GM23248 (cell line): Measurements from ENCODE around the gene CADM1. TPM values are rescaled to one million over a fixed set of nuclear protein-coding genes. Genes with fewer than 3 reads are reported as not detected.

Source experiments
- DNase-seq: peaks from one replicate; pipeline ENCODE4 v3.0.0-alpha.2; 2015
- H2AFZ ChIP-seq: fragments of 200-600 bp; sonication (generic); 2 replicates; pipeline ENCODE4 v1.6.1; 2016; ENCODE audit warnings: antibody characterized with exemption
- H3F3A ChIP-seq: fragments of 200-600 bp; sonication (generic); 2 replicates; pipeline ENCODE4 v1.6.1; 2016; ENCODE audit warnings: mild to moderate bottlenecking, antibody characterized with exemption, mixed run types; ENCODE audit not compliant: insufficient read depth
- H3K27ac ChIP-seq: fragments of 200-600 bp; sonication (generic); 2 replicates; pipeline ENCODE4 v1.5.1; 2016; ENCODE audit warnings: mild to moderate bottlenecking
- H3K27me3 ChIP-seq: fragments of 200-600 bp; sonication (generic); replicated peaks from 2 replicates; pipeline ENCODE4 v1.6.1; 2016; ENCODE audit warnings: mild to moderate bottlenecking; ENCODE audit not compliant: insufficient read depth
- H3K36me3 ChIP-seq: fragments of 200-600 bp; sonication (generic); 2 replicates; pipeline ENCODE4 v1.6.1; 2016; ENCODE audit warnings: low read depth, mild to moderate bottlenecking
- H3K4me1 ChIP-seq: fragments of 200-600 bp; sonication (generic); 2 replicates; pipeline ENCODE4 v1.6.1; 2016; ENCODE audit warnings: mild to moderate bottlenecking; ENCODE audit not compliant: insufficient read depth
- H3K4me2 ChIP-seq: fragments of 200-600 bp; sonication (generic); one replicate; pipeline ENCODE4 v1.6.1; 2016; ENCODE audit warnings: mild to moderate bottlenecking; ENCODE audit not compliant: unreplicated experiment
- H3K4me3 ChIP-seq: fragments of 200-600 bp; sonication (generic); 2 replicates; pipeline ENCODE4 v1.5.1; 2016; ENCODE audit warnings: mild to moderate bottlenecking
- H3K79me2 ChIP-seq: fragments of 200-600 bp; sonication (generic); 2 replicates; pipeline ENCODE4 v1.6.1; 2016; ENCODE audit warnings: mild to moderate bottlenecking; ENCODE audit not compliant: insufficient read depth
- H3K9ac ChIP-seq: fragments of 200-600 bp; sonication (generic); 2 replicates; pipeline ENCODE4 v1.6.1; 2016; ENCODE audit warnings: mild to moderate bottlenecking
- H3K9me2 ChIP-seq: fragments of 200-600 bp; sonication (generic); 2 replicates; pipeline ENCODE4 v1.6.1; 2016; ENCODE audit warnings: mixed run types, mild to moderate bottlenecking, moderate library complexity; ENCODE audit not compliant: insufficient read depth
- H3K9me3 ChIP-seq: fragments of 200-600 bp; sonication (generic); one replicate; pipeline ENCODE4 v1.6.1; 2017; ENCODE audit warnings: low read depth
- H4K20me1 ChIP-seq: fragments of 200-600 bp; sonication (generic); 2 replicates; pipeline ENCODE4 v1.6.0; 2016; ENCODE audit not compliant: insufficient read depth
- EZH2 ChIP-seq: fragments of 200-600 bp; sonication (generic); IDR thresholded peaks from 2 replicates; pipeline ENCODE4 v1.6.1; 2018; ENCODE audit warnings: antibody characterized with exemption, mild to moderate bottlenecking; ENCODE audit not compliant: insufficient read depth, poor library complexity, severe bottlenecking
- EZH2phosphoT487 ChIP-seq: fragments of 200-600 bp; sonication (generic); IDR thresholded peaks from 2 replicates; pipeline ENCODE4 v1.6.1; 2018; ENCODE audit warnings: antibody characterized with exemption, moderate library complexity, mild to moderate bottlenecking, low read depth; ENCODE audit not compliant: insufficient read depth
- WGBS, 2 experiments: methylation state at CpG; one replicate each; pipeline ENCODE4 v1.1.6; 2015 to 2017; ENCODE audit warnings: low lambda C conversion rate in 2 of 2, low coverage in 1 of 2; ENCODE audit errors: missing lambda C conversion rate in 2 of 2; 5-methylcytosine and 5-hydroxymethylcytosine counted together
- in situ Hi-C: fragments of 300-500 bp; cut with MboI; formaldehyde crosslinking; loops from 2 replicates; pipeline ENCODE4 v1.15.0; 2020
- polyA plus RNA-seq: library from polyadenylated mRNA; unstranded; fragments of >200 nt; fragmentation: Nextera tagmentation; extraction: Ambion mirVana; gene quantifications from 2 replicates; pipeline ENCODE4 v1.2.1, GENCODE V29; 2016
- total RNA-seq: library from RNA; depleted of rRNA; stranded (reverse); fragments of >200 nt; shearing (Covaris generic); gene quantifications from 2 replicates; pipeline ENCODE4 v1.2.3, GENCODE V29; 2014

Gene CADM1
- total and polyA plus RNA-seq, 2 experiments from 2014 or later: 0.83 to 1.4 TPM

DNA sequence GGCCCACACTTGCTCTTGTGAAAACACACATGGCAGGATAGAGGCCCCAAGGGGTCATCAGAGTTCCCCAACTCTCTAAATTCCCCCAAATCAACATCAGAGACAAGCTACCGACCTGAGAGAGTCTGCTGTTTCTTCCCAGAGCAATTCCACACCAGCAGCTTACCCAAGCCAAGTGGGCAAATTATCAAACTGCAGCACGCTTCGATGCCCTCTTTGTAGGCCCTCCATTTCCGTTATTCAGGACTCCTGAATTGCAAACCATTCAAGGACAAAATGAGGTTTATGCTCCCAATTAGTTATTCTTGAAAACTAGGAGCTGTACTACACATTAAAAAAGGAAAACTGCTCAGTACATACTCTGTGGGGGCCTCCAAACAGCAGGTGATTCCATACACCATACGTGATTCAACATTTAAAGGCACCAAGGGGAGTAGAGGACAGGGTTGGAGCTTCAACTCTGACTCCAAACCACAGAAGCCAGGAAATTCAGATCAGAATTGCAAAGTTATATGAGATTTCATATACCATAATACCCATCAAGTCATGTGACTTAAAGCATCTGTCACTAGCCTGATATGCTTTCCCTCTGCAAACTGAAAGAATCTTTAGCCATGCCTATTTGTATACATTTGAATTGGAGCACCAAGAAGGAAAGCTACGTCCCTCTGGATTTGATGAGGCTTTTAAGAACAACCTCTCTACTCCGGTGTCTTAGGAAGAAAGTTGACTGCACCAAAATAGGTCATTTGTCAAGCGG is 234.8 kb downstream of the CADM1 start:
- H4K20me1 ChIP-seq: no peaks in the 10 kb centered on the region
- no peak overlapping the region for H3K4me3 ChIP-seq
- H3F3A ChIP-seq: no peaks in the 10 kb centered on the region
- no peaks in the 10 kb centered on the region for H3K4me1 ChIP-seq
- TF ChIP-seq EZH2 (no peak), EZH2phosphoT487 (no peak)
- H3K9me2 ChIP-seq: no peaks in the 10 kb centered on the region
- H3K9ac ChIP-seq: no peak overlapping the region
- WGBS, 2 experiments: 48 to 54% methylated on average over 8 of the region's 8 CpGs
- no peak for DNase-seq
- H3K27me3 ChIP-seq: peaks cover 3% of the 10 kb centered on the region; the same call in 1 of the 2 replicates
- no peaks in the 10 kb centered on the region for H3K9me3 ChIP-seq
- in situ Hi-C loops: no loop called here
- no peaks in the 10 kb centered on the region for H3K36me3 ChIP-seq
- no peaks in the 10 kb centered on the region for H3K79me2 ChIP-seq
- H3K27ac ChIP-seq: no peak overlapping the region
- no peak overlapping the region for H3K4me2 ChIP-seq
- no peak overlapping the region for H2AFZ ChIP-seq

DNA sequence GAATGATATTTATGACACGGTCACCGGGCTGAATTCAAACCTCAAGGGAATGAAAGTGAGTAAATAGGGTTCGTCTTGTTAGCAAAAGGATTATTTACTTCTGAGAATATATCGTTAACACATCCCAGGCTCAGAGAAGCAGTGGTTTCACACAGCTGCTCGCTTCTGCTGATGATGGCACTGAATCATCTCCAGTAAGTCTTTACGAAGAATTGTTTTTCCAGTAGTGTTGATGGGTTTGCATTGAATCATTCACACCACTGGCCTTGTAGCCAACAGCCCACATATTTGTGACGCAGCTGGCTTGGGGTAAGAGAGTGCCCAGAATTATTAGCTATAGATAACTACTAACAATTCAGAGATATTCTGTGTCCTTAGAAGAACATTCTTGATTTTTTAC is 236.3 kb downstream of the CADM1 start:
- no peaks in the 10 kb centered on the region for H4K20me1 ChIP-seq
- no peak for DNase-seq
- no peaks in the 10 kb centered on the region for H3K9me3 ChIP-seq
- H3K9ac ChIP-seq: no peak overlapping the region
- no peak overlapping the region for H3K27ac ChIP-seq
- H2AFZ ChIP-seq: no peak overlapping the region
- TF ChIP-seq EZH2 (no peak), EZH2phosphoT487 (no peak)
- no peak overlapping the region for H3K4me2 ChIP-seq
- no peaks in the 10 kb centered on the region for H3F3A ChIP-seq
- no peaks in the 10 kb centered on the region for H3K79me2 ChIP-seq
- H3K9me2 ChIP-seq: no peaks in the 10 kb centered on the region
- 32 to 45% methylated on average over 7 of the region's 7 CpGs for WGBS, 2 experiments
- in situ Hi-C loops: no loop called here
- no peaks in the 10 kb centered on the region for H3K4me1 ChIP-seq
- H3K4me3 ChIP-seq: no peak overlapping the region
- no peaks in the 10 kb centered on the region; the same call in 1 of the 2 replicates for H3K27me3 ChIP-seq
- no peaks in the 10 kb centered on the region for H3K36me3 ChIP-seq

DNA sequence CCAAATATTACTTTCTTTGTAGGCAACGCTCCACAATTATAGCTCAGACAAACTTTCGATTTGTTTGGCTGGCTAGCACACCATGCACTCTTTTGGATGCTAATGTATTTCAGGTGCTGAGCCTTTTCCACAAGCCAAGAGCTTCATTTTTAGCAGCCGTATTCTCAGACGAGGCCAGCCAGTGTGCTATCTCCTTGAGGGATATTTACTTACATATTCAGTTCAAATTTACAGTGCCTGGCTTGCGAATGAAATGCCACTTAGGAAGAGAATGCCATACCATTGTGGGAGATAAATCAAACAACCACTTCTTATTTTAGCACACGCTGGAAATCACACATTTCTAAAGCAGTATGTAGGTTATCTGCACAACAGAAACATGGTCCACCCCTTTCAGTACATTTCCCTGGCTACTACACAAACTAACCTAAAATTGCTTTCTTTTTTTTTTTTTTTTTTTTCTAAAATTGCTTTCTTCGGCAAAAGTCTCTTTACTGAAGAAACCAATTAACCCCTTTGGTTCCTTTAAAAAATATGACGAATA is 236.9 kb downstream of the CADM1 start:
- 42 to 67% methylated on average over 8 of the region's 8 CpGs for WGBS, 2 experiments
- Histone ChIP-seq H3K9me2 (no peaks in the 10 kb centered on the region), H3K4me3 (no peak overlapping the region), H3K27me3 (no peaks in the 10 kb centered on the region; the same call in 1 of the 2 replicates), H4K20me1 (no peaks in the 10 kb centered on the region), H3K4me1 (no peaks in the 10 kb centered on the region), H3F3A (no peaks in the 10 kb centered on the region), H2AFZ (no peak overlapping the region), H3K9me3 (no peaks in the 10 kb centered on the region), H3K36me3 (no peaks in the 10 kb centered on the region), H3K79me2 (no peaks in the 10 kb centered on the region), H3K9ac (no peak overlapping the region), H3K4me2 (no peak overlapping the region), H3K27ac (no peak overlapping the region)
- no peak for DNase-seq
- in situ Hi-C loops: no loop called here
- TF ChIP-seq EZH2: no peak
- TF ChIP-seq EZH2phosphoT487: no peak

DNA sequence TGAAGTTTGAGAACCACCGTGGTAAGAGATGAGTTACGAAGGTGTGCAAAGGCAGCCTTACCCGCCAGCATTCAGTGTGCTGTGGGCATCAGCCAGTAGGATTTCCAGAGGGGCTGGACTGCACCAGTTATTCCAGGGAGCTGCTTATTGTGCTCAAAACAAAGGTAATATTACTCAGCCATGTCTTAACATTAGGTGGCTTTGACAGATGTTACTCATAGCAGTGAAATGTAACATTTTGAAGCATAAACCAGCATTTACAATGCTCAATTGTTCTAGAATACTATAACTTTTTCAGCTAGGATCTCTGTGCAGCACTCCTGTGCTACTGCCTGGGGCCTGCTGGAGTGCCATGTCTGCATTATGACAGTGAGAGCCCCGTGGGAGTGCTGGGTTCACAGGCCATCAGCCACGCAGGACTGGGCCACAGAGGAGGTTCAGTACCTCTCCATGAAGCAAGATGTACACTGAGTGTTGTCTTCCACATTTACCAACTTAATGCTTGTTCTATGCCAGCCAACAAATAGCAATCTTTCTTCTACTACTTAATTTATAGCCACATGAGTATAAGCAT is 238.1 kb downstream of the CADM1 start:
- no peak for DNase-seq
- 47 to 55% methylated on average over 5 of the region's 5 CpGs for WGBS, 2 experiments
- Histone ChIP-seq H3K79me2 (no peaks in the 10 kb centered on the region), H4K20me1 (no peaks in the 10 kb centered on the region), H3K4me3 (no peak overlapping the region), H3K27me3 (no peaks in the 10 kb centered on the region; the same call in 1 of the 2 replicates), H3K4me2 (no peak overlapping the region), H3K9ac (no peak overlapping the region), H3K36me3 (no peaks in the 10 kb centered on the region), H3K4me1 (no peaks in the 10 kb centered on the region), H3F3A (no peaks in the 10 kb centered on the region), H3K9me2 (no peaks in the 10 kb centered on the region), H2AFZ (no peak overlapping the region), H3K27ac (no peak overlapping the region), H3K9me3 (no peaks in the 10 kb centered on the region)
- in situ Hi-C loops: no loop called here
- TF ChIP-seq EZH2phosphoT487 (no peak), EZH2 (no peak)
